T-helper 22 cell (primary cell): ENCODE measurements around the gene CERS2.

Experiments used
- DNase-seq: peaks from one replicate; pipeline ENCODE4 v3.0.0-alpha.2; 2020; ENCODE audit warnings: low read depth

Gene CERS2

DNA sequence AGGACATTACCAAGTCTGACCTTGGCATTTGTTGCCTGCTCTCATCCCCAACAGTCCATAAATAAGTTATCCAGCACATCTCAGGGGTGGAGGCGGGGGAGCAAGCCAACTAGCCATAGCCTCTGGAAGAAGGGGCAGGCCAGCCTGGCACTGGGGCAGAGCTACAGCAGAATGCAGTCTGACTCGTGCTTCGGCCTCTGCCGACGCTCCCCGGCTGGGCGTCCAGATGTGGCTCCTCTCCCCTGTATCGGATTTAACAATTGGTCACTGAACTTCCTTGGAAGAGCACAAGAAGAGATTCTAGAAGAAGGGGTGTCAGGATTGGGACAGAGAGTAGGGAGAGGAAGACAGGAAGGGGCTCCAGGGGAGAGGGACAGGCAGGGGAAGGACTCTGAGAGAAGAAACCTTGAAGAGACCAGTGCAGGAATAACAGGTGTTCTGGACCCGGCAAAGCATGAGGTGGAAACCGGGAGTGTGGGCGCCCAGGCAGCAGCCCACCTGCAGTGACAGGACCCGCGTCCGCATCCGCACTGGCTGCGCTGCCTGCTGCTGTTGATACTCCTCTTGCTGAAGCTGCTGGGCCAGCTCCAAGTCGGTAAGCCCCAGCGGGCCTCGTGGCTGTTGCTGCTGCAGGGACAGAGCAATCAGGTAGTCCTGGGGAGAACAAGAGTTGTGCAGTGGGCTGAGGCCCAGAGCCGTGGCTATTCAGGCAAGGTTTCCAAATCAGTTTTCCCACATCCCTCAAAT is 22.7 kb upstream of the CERS2 start:
- DNase-seq, result no peak

GRCh38 chr1:150995896-150996295 is 21.3 kb upstream of the CERS2 start:
- DNase-seq, result no peak

GRCh38 chr1:150995460-150995859 is 20.8 kb upstream of the CERS2 start:
- no peak for DNase-seq

DNA sequence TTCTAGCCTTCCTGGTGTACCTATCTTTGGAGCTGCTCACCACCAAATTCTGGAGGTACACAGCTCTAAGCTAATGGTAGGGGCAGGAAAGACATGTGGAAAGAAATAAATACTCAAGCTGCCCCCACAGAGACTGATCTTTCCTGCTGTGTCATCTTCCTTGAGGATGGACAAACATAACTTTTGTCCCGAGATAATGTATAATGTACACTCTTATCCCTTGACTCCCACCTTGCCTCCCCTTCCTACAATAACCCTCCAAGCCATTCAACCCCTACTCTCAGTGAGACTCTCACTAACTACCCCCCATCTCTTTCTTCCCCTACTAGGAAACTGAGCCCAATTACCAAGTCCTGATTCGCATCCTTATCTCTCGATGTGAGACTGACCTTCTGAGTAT is 19.6 kb upstream of the CERS2 start:
- DNase-seq, result no peak

DNA sequence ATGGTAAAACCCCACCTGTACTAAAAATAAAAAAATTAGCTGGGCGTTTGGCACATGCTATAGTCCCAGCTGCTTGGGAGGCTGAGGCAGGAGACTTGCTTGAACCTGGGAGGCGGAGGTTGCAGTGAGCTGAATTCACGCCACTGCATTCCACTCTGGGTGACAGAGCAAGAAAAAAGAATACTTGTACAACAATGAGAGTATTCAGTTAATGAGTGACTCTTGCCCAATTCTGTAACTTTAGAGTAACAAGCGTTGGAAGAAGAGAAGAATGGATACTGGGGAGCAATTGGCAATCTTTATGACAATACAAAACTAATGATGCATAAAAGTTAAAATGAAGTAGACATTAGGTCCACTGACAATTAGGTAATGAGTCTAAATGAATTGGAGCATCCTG is 18.0 kb upstream of the CERS2 start:
- no peak for DNase-seq

GRCh38 chr1:150987924-150988323 is 13.3 kb upstream of the CERS2 start:
- DNase-seq, result no peak

GRCh38 chr1:150985179-150985825 is 10.7 kb upstream of the CERS2 start:
- DNase-seq, result no peak

GRCh38 chr1:150981805-150982712 is 7.4 kb upstream of the CERS2 start, which contains the start of gene ANXA9:
TSS of gene ANXA9 (plus strand) at chr1:150982292. CDS start at chr1:150983106, 814 bp downstream.
- no peak for DNase-seq

GRCh38 chr1:150981177-150981804 is 6.7 kb upstream of the CERS2 start:
- no peak for DNase-seq

DNA sequence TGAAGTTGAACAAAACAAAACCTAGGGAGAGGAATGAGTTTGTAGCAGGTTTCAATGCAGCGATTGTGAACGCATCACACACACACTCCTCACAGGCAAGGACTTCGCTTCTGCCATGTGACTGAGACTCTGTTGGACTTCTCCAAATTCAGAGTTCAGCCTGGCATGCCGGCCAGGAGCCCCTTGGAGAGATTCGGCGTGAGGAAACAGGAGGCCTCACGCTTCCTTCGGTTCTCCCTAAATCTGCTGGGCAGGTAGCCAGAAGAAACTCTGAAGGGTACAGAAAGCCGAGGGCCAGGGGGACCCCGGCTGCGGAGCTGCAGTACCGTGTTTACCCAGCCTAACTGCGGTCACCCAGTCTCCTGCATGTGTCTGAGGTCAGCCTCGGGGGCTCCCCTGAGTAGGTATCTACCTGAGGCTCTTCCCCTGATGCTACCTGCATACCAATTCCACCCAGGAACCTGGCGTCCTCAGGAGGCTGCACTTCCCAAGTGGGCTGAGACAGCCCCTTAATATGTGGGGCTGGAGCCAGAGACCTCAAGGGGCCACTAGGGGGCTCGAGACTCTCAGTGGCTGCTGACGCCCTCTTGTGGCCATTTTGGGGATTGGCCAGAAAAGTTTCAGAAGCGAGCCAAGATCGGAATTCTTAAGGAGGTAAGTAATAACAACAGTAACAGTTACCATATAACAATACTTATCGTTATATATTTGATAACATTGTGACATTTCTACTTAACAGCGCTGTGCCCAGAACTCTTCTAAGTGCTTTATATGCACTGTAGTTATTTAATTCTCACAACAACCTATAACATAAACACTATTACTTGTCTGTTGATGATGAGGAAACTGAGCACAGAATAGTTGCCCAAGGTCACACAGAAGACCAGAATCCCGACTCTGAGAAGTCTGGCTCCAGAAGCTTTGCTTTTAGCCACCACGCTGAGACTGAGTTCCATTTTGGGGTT is 4.7 kb upstream of the CERS2 start:
- peak; percentile 70 for DNase-seq

DNA sequence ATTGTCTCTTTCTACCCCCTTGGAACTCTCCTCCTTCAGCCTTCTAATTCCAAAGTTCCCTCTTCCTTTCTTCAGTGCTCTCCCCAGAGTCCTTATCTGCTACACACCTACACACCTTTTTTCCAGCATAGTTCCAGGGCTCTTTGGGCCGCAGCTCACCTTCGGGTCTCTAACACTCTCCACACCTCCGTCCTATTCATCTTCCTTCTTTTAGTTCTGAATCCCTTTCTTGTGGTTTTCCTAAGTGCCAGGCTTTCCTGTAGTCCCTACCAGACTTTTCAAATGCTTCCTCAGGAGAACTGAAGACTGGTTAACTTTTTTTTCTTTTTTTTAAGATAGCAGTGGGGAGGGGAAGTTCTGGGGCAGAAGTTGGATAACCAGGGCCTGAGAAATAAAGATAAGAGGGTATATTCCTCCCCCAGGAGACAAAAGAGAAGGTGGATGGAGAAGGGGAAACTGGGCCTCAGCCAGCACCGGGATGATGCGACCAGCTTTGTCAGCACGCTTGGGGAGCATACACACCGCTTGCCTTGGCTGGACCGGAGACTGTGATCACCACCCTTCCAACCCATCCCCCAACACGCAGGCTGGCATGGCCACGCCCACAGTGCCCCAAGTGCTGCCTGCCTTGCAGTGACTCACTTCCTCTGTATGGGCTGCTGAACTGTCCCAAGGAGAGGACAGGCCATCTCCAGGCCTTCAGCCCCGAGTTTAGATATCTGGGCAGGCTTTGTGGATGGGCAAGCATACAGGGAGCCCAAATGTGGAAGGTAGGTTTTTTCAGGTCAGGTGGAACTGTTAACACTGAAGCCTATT is 2.5 kb upstream of the CERS2 start:
- DNase-seq, result peak; percentile 60

- no peak for DNase-seq
Measured at GRCh38 chr1:150976401-150976821, 1.8 kb upstream of the CERS2 start.

GRCh38 chr1:150973836-150974579 is 627 bp downstream of the CERS2 start:
- DNase-seq, result no peak

DNA sequence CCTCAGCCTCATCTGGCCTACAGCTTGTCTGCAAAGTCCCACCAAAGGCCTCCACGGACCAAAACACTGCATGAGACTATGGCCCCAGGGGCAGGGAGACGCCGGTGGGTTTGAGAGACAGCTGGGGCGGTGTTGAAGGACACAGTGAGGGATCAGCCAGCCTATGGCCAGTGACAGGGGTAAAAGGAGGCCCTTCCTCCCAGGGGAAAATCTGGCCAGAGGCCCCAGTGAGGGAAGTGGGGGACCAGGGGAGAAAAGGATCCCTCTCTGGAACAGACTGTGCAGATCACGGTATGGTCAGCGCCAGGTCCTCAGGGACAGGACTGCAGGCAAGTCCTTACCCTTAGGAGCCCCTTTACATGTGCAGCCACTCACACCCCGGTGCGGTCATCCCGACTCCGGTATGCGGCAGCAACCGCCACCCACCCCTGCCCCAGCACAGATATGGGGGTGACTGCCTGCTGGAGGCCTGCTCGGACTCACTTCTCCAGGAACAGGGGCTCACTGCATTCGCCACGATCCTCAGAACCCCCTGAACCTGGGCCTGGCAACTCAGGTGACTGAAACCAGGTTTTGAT is 1.3 kb downstream of the CERS2 start:
- DNase-seq, result no peak

DNA sequence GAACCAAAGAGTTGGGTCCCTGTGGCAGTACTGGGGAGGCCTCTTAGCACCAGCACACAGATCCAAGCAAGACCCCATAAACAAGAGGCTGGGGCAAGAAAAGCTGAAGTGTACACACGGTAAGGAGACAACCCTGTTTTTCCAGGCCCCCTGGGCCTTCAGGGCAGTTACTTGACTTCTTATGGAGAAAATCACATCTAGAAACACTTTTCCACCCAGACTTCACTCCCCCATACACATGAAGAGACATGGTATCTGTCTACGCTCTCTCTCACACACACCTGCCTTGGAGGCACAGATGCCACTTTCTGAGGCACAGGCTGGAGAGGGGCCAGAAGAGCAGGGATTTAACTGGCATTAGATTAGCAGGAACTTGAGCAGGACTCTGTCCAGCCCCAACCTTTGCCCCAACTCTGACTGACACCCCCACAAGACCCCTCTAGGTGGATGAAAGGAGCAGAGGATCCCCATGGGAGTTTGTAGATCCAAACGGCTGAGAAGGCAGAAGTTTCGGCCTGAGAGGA is 2.2 kb downstream of the CERS2 start:
- no peak for DNase-seq

DNA sequence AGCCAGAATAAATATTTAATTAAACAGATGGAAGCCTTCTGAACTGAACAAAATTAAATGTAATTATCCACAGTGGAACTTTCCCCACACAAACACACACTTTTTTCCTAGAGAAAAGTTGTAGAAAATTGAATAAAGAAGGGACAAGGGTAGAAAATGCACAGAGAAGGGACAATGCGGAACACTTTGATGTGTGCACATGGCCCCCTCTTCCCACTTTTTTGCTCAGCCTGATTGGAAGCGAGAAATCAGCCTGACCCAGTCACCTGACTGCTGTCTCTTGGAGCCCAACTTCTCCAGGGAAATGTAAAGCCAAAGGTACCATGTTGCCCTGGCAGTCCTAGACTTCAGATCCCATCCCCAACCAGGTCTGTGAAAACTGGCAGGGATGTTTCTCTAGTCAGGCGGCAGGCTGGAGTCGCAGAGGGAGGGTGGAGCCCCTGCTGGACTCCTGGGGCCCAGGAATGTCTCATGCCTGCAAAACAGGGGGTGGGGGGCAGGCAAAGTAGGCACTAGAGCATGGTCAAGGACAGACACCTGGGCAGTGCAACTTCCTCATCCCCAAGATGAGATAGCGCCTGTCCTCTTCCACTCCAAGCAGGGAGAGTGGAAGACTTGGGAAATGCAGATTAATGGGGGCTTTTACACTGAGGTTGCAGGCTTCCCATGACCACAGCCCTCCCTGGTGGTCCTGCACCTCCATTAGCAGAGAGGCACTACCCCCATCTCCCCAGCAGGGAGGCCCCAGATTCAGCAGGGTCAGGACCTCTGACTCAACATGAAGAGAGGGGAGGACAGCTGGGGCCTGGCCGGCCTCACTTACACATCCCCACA is 2.8 kb downstream of the CERS2 start:
- DNase-seq, result no peak

DNA sequence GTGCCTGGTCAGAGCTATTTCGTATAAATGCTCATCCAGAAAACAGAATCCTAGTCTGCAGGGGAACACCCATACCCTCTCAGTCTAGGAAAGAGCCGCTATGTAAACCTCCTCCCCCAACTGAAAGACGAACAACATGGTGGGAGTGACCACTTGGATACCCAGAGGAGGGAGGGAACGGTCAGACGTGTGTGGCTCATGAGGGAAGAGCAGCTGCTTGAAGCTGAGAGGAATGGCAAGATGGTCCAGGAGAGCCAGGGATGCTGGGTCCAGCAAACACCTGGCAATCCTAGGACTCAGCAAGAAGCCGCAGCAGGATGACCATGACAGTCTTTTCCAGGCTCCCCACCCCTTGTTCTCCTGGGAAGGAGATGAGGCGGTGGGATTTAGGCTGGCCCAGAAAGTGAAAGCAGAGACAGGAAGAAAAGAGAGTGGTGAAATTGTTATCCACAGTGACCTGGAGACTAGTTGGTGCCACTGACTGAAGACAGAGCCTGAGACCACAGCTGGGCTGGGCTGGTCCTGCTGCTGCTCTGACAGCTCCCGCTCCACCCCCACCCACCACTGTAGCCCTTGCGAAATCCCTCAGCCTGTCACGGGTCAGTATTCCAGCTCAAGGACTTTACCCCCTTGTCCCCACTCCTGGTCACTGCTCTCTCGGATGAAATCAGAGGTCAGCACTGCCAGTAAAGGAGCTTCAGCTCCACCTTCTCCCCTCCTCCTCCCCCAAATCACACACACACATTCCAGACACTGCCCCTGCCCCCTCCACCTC is 3.6 kb downstream of the CERS2 start:
- no peak for DNase-seq
